HG03095 (cell line): ENCODE data around the gene BLACAT1.
"Not testable (repeated sequence)": the region's sequence is repeated elsewhere in the genome, so short reads cannot be mapped to it uniquely, and the experiment has no call there.

Experiments used
- ATAC-seq: cut with Tn5 transposase; IDR thresholded peaks from one replicate; pipeline ENCODE4 v1.9.1; 2021; ENCODE audit warnings: moderate library complexity; ENCODE audit not compliant: unreplicated experiment

BLACAT1 gene

DNA sequence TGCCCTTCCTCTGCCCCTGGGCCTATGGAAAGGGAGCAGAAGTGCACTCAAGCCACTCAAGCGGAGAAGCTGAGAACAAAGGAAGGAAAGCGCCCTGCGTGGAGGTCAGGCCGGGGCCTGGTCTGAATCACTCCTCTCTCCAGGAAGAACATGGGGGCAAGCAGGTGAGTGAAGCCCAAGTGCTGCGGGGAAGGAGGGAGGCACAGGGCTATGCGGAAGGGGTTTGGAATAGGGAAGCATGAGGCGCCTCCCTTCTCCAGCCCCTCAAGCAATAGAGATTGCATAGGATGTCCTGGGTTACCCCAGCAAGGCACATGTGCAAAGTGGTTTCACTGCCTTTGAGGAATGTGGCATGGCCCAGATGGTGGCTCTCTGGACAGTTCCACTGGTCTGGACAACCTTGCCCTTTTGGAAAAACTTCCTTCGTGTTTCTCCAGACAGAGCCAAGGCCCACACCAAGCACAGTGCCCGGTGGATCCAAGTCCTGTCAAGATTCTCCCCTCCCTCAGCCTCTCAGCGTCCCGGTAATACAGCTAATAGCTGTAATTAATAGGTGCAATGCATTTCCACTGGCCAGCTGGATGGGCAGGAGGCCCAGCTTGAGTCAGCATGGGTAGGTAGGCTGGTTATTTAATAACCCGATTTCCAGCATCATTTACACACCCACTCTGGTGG is 13.7 kb downstream of the BLACAT1 start:
- ATAC-seq: no peak

DNA sequence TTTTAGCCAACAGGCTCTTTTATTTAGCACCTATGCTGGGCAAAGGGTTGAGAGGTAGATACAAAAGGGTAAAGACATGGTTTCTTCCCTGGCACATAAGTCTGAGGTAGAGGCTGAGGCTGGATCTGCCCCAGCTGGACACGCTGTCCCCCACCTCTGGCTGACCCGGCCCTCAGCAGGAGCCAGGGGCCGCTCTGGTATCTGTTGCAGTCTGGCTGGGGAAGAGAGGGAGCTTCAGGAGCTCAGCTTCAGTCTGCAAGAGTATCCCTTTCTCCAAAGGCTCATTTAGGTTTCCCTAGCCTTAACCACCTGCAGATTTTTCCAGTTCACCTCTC is 14.2 kb downstream of the BLACAT1 start:
- no peak for ATAC-seq

DNA sequence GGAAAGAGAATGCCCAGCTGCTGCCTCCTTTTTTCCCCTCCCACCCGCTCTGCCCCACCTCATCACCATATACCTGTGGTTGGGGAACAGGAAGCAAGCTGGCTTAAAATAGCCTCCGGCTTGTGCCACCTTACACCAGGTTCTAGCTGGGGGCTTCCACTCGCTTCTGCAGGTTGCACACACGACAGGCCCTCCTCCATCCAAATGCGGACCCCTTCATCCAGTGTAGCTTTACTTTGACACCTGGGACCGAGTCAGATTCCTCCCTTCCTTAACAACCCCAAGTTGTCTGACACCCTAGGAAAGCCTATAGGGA is 14.6 kb downstream of the BLACAT1 start:
- no peak for ATAC-seq

- peak; percentile 71 for ATAC-seq
These were observed 15.1 kb downstream of the BLACAT1 start for GRCh38 chr1:205440476-205441317.

GRCh38 chr1:205440121-205440475 is 15.7 kb downstream of the BLACAT1 start:
- no peak for ATAC-seq

GRCh38 chr1:205438213-205439158 is 17.4 kb downstream of the BLACAT1 start:
- no peak for ATAC-seq

DNA sequence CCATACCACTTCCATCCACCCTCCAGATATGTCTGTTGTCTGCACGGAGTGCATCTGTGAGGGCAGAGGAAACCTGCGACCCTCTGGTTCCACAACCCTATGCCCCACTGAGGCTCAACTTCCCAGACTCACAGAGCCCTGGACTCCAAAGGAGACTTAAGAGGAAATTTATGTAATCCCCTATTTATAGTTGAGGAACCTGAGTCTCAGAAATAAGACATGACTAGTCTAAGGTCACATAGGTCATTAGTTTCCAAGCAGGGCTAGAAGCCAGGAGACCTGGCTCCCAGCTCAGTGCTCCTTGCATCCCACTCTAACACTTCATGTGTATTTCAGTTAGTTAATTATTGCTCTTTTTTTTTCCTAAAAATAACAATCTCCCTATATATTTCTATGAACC is 18.3 kb downstream of the BLACAT1 start:
- ATAC-seq: no peak

DNA sequence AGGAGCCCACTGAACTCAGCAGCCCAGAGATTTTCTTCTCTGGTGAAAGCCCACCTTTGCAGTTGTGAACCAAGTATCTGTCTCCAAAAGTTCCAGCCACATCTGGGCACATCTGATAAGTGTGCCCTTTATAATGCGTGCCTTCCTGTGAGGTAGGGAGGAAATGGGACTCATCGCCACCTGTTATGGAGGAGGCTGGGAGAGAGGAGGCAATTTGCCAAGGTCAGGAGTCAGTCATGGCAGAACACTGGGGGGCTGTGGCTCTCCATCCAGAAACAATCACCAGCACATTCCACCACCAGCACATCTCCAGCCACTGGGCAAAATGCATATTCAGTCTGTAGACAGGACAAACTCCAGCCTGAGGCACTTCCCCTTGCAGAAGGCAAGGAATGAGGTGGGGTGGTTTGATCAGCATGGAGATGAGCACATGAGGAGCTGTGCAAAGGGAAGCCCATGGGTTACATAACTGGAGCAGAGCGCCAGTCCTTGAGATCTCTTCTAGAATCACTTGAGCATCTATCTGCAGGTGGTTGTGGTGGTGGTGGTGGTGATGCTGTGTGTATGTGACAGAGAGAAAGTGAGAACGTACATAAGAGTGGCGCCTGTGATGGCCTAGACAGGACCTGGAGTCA is 19.0 kb downstream of the BLACAT1 start:
- ATAC-seq: no peak

- no peak for ATAC-seq
These were observed 20.0 kb downstream of the BLACAT1 start for GRCh38 chr1:205435578-205436573.

GRCh38 chr1:205434738-205435137 is 21.1 kb downstream of the BLACAT1 start:
- no peak for ATAC-seq

DNA sequence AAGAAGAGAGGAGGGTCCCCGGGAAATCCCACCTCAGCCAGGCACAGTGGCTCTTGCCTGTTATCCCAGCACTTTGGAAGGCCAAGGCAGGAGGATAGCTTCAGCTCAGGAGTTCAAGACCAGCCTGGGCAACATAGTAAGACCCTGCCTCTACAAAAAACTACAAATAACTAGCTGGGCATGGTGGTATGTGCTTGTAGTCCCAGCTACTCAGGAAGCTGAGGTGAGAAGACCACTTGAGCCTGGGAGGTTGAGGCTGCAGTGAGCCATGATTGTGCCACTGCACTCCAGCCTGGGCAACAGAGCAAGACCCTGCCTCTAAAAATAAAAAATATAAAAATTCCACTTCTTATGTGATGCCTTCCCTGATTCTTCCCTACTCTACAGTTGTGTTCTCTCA is 23.2 kb downstream of the BLACAT1 start:
- ATAC-seq: not testable (repeated sequence)

DNA sequence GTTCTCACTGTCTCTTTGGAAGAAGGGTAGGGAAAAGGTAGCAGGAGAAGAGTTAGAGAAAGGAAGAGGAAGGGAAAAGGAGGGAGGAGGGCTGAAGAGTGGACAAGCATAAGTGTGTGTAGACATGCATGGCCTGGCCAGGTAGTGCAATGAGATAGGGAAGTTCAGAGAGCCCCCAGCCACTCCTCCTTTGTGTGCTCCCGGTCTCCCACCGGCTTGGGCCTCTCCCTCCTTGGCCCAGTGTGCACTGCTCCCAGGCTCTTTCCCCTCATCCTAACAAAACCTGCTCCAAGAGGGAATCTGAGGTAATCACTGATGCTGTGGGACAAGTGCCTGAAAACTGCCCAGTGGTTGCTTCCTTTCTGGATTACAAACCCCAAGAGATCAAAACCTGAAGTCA is 23.7 kb downstream of the BLACAT1 start:
- no peak for ATAC-seq

GRCh38 chr1:205430696-205431305 is 25.0 kb downstream of the BLACAT1 start:
- ATAC-seq: no peak

GRCh38 chr1:205429762-205430695 is 25.8 kb downstream of the BLACAT1 start:
- no peak for ATAC-seq

DNA sequence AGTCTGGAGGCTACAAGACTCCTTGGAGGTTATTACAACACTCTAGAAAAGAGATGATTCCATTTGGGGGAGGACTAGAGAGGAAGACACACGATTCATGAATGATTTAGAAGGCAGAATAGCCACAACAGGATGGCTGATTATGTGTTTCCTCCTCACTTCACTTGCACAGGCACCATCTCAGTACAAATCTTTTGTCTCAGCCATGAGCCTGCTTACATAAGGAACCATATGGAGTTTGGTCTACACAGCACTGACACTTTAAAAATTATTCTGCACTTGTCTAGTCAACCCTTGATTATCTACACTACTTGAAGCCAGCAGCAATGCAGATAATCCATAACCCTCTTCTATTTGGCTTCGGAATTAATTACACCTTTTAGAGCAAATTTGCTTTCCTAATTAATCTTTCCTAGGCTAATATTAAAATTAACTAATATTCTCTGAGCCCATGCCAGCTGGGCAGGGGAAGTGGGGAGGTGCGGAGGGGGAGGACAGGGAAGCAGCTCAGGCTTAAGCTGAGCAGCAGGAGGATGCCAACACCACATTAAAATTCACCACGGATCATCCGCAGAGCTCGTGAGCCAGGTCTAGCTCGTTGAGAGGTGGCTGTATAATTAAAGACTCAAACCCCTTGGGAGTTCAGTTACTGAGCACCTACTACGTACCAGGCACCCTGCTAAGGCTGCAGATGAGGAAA is 30.8 kb downstream of the BLACAT1 start:
- ATAC-seq: no peak

- no peak for ATAC-seq
These were observed 31.9 kb downstream of the BLACAT1 start for GRCh38 chr1:205423814-205424399.

- no peak for ATAC-seq
These were observed 32.7 kb downstream of the BLACAT1 start for GRCh38 chr1:205422993-205423642.
